ENCODE data around the gene CAPN9. TPM values are rescaled to one million over a fixed set of nuclear protein-coding genes. Genes with fewer than 3 reads are reported as not detected.

The CAPN9 gene
- total RNA-seq, 1 donor from 2014 or later, result not detected

DNA sequence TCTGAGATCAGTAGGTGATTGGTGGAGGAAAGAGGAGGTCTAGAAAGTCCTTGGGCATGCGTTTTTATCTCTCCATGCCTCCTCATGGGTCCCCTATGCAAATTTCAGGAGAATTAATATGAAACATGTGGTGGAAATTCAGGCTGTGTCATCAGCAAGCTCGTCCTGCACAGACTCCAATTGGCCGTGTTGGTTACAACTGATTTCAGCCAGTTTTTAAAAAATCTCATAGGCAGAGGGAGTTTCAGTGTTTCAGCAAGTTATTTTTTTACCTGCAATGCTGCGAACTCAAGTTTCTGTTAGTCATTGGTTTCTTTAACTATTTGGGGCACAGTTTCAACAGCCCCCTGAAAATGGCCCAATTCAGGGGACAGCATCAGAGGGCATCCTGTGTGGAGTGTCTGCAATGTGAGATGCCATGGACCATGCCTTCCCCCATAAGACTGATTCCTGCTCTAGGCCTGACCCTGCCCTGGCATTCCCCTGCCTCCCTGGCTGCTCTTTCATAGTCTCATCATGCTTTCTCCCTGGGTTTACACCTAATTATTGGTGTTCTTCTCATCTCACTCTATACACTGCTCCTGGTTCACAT lies 61.2 kb downstream of the CAPN9 start:
- DNase-seq (ENCODE audit: low read depth) (no peak), FAIRE-seq (no peak)
- H3K4me3 ChIP-seq (ENCODE audit: low read depth, low read length), result no peak overlapping the region
- TF ChIP-seq, protein P1, sequence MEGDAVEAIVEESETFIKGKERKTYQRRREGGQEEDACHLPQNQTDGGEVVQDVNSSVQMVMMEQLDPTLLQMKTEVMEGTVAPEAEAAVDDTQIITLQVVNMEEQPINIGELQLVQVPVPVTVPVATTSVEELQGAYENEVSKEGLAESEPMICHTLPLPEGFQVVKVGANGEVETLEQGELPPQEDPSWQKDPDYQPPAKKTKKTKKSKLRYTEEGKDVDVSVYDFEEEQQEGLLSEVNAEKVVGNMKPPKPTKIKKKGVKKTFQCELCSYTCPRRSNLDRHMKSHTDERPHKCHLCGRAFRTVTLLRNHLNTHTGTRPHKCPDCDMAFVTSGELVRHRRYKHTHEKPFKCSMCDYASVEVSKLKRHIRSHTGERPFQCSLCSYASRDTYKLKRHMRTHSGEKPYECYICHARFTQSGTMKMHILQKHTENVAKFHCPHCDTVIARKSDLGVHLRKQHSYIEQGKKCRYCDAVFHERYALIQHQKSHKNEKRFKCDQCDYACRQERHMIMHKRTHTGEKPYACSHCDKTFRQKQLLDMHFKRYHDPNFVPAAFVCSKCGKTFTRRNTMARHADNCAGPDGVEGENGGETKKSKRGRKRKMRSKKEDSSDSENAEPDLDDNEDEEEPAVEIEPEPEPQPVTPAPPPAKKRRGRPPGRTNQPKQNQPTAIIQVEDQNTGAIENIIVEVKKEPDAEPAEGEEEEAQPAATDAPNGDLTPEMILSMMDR (IDR thresholded peaks at IDR 0.05; ENCODE audit: insufficient read depth, low read length, severe bottlenecking), result no peak
- no peaks in the 10 kb centered on the region for H3K27me3 ChIP-seq (ENCODE audit: control insufficient read depth, insufficient read depth, low read length)
- H3K36me3 ChIP-seq (ENCODE audit: control insufficient read depth, insufficient read depth, low read length), result no peaks in the 10 kb centered on the region

DNA sequence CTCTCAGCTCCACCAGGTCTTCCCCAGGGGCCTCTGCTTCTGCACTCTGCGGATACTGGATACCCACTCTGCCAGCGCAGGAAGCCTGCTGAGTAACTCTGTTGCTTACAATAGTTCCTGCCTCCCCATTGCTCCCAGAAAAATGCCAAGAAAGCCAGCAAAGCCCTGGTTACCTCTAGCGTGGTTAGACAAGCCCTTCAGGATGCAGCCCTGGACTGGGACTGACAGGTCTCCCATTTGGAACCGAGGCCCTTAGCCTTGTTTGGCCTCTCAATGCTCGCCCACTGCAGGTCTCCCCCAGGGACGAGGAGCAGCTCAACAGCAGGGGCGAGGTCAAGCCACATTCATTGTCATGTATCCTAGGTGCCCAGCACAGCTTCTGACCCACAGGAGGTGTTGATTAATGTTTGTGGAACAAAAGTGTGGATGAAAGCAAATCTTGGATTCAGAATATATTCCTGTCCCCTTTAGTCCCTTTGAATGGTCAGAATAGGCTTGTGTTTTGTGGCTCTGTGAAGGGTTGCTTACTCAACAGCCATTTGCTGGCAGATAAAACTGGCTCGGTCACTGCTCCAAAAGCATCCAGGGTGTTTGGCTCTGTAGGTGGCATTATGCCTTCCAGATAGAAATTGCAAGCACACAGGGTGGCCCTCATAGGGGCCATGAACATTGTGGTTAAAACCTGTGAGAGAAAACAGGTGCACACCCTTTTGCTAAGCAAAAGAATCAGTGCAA lies 62.2 kb downstream of the CAPN9 start:
- H3K27me3 ChIP-seq (ENCODE audit: control insufficient read depth, insufficient read depth, low read length), result no peaks in the 10 kb centered on the region
- no peak for FAIRE-seq
- H3K4me3 ChIP-seq (ENCODE audit: low read depth, low read length), result no peak overlapping the region
- no peaks in the 10 kb centered on the region for H3K36me3 ChIP-seq (ENCODE audit: control insufficient read depth, insufficient read depth, low read length)
- TF ChIP-seq, protein P1 (IDR thresholded peaks at IDR 0.05; ENCODE audit: insufficient read depth, low read length, severe bottlenecking), result no peak
- no peak for DNase-seq (ENCODE audit: low read depth)

DNA sequence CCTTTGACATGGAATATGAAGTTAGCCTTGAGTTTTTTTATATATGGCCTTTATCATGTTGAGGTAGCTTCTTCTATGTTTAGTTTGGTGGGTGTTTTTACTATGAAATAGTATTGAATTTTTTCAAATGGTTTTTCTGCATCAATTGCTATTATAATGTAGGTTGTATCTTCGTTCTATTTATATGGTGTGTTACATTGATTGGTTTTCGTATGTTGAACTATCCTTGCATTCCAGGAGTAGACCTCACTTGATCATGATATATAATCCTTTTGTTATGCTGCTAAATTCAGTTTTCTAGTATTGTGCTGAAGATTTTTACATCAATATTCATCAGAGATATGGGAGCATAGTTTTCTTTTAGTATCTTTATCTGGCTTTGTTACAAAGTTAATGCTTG lies 65.4 kb downstream of the CAPN9 start:
- no peaks in the 10 kb centered on the region for H3K36me3 ChIP-seq (ENCODE audit: control insufficient read depth, insufficient read depth, low read length)
- no peak for DNase-seq (ENCODE audit: low read depth)
- no peaks in the 10 kb centered on the region for H3K27me3 ChIP-seq (ENCODE audit: control insufficient read depth, insufficient read depth, low read length)
- TF ChIP-seq, protein P1 (IDR thresholded peaks at IDR 0.05; ENCODE audit: insufficient read depth, low read length, severe bottlenecking), result no peak
- H3K4me3 ChIP-seq (ENCODE audit: low read depth, low read length), result no peak overlapping the region
- no peak for FAIRE-seq

DNA sequence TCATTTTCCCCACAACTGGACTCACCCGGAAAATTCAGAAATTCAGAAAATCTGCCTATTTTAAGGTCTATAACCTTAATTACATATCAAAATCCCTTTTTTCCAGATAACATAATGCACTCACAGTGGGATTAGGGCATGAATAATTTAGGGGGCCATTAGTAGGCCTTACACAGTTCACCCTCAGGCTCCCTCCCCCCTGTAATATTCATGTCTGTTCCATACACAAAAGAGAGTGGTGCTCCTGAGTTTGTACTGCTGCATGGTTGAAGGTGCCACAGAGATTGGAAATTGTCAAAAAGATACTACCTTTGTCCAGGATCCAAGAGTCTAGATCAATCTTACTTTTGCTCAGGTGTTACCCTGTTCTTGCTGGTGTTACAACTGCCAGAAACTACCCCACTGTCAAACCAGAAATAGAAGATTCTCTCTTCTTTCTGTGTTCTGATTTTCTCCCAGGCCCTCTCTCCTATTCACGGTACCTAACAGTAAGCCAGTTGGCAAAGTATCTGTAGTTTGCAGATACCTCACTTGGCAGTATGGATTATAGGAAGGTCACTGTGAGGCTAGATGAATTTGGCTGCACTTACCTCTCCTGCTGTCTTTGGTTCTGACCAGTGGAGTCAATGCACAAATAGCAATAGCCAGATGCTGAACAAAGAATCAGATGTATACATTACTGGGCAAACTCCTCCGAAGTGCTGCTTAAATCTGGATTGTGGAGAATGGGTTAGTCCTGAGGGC lies 67.9 kb downstream of the CAPN9 start:
- FAIRE-seq (no peak), DNase-seq (ENCODE audit: low read depth) (no peak)
- TF ChIP-seq, protein P1 (IDR thresholded peaks at IDR 0.05; ENCODE audit: insufficient read depth, low read length, severe bottlenecking), result no peak
- no peak overlapping the region for H3K4me3 ChIP-seq (ENCODE audit: low read depth, low read length)
- no peaks in the 10 kb centered on the region for H3K36me3 ChIP-seq (ENCODE audit: control insufficient read depth, insufficient read depth, low read length)
- no peaks in the 10 kb centered on the region for H3K27me3 ChIP-seq (ENCODE audit: control insufficient read depth, insufficient read depth, low read length)

DNA sequence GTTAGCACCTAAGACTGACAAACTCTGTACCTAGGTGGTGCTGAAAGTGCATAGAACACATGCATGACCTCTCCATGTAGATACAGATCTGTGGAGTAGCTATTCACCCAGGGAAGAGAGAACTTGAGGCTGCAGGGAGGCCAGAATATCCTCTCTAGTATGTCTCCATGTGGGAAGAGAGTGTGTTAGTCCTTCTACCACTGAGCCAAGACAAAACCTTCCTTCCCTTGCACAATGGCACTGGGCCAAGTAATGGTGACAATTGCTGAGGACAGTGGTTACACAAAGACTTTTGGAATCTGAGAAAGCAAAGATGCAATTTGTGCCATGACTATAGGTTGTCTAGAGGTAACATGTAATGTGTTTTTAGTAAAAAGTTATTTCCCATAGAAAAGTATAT lies 68.8 kb downstream of the CAPN9 start:
- DNase-seq (ENCODE audit: low read depth) (no peak), FAIRE-seq (peak; percentile 32)
- no peaks in the 10 kb centered on the region for H3K36me3 ChIP-seq (ENCODE audit: control insufficient read depth, insufficient read depth, low read length)
- no peaks in the 10 kb centered on the region for H3K27me3 ChIP-seq (ENCODE audit: control insufficient read depth, insufficient read depth, low read length)
- TF ChIP-seq, protein P1 (IDR thresholded peaks at IDR 0.05; ENCODE audit: insufficient read depth, low read length, severe bottlenecking), result no peak
- H3K4me3 ChIP-seq (ENCODE audit: low read depth, low read length), result no peak overlapping the region

Data from bronchial epithelial cell (primary cell).